DMS53 (cell line): ENCODE data around the gene KIZ.

Experiments used
- DNase-seq: peaks from one replicate; lab custom pipeline; 2025; lab: John Stamatoyannopoulos, UW

The KIZ gene

DNA sequence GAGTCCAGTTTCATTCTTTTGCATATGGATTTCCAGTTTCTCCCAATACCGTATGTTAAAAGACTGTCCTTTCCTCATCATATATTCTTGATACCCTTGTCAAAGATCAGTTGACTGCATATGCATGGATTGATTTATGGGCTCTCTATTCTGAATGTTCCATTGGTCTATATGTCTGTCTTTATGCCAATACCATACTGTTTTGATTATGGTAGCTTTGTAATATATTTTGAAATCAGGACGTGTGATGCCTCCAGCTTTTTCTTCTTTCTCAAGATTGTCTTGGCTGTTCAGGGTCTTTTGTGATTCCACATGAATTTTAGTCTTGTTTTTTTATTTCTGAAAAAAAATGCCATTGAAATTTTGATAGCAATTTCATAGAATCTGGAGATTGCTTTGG lies 51.9 kb downstream of the KIZ start:
- no peak for DNase-seq

DNA sequence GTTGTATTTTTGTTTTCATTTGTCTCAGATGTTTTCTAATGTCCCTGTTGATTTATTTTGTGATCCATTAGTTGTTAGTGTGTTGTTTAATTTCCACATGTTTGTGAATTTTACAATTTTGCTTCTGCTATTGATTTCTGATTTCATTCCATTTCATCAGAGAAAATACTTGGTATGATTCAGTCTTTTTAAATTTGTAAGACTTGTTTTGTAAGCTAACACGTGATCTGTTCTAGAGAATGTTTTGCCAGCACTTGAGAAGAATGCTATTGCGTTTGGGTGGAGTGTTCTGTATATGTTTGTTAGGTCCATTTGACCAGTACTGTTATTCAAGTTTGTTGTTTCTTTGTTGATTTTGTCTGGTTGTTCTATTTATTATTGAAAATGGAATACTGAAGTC lies 53.9 kb downstream of the KIZ start:
- DNase-seq: no peak

- DNase-seq: no peak
Measured at GRCh38 chr20:21180248-21180647, 54.4 kb downstream of the KIZ start.

GRCh38 chr20:21181028-21181427 lies 55.1 kb downstream of the KIZ start:
- DNase-seq: no peak

DNA sequence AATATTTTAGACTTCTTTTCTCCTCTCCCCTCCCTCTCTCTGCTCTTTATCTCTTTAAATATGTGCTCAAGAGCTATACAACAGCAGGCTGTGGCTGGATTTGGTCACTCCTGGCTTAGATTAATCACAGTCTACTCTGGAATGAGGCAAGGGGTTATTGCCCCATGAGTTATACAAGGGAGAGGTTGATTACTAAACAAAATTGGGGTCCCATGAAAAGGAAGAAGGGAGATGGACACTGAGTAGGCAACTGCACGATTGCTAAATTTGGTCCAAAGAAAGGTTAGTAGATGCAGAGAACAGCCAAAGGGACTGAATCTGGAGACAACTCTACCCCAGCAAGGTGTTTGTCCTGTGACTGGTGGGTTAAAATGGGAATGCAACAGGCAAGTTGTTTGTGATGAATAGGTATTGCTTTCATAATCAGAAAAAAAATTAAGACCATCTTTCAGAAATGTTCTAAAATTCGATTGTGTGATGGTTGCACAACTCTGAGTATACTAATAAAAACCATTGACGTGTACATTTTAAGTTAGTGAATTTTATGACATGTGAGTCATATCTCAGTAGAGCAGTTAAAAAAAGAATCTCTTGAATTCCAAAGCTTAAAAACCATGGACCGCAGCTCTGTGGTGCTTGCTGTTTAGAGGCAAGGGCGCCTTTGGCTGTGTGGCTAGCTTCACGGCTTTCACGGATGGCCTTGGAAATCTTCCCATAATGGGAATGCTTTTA lies 57.1 kb downstream of the KIZ start:
- no peak for DNase-seq

DNA sequence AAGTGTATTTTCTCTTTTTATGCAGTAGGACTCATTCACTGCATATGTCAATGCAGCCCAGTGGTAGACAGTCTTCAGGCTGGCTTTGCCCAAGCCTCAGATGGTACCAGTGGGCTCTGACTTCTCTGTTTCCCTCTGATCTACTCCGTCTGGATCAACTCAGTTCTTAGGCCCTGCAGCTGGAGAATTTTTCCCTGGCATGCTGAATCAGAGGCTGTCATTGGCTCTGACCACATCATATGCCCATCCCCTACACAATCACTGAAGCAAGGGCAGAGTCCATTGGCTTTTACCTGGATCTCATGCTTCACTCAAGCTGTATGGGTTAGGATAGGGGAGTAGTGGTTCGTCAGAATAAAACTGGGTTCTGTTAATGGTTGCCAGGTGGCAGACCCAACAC lies 57.8 kb downstream of the KIZ start:
- no peak for DNase-seq

DNA sequence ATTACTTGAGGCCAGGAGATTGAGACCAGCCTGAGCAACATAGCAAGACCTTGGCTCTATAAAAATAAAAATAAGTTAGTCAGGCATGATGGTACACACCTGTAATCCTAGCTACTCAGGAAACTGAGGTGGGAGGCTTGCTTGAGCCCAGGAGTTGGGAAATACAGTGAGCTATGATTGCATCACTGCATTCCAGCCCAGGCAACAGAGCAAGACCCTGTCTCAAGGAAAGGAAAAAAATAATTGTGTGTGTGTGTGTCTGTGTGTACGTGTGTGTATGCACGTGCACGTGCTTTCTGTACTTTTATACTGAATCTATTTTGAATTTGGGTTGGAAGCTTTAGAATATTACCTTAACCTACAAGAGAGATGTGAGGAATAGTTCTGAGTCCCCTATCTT lies 58.9 kb downstream of the KIZ start:
- DNase-seq: no peak

DNA sequence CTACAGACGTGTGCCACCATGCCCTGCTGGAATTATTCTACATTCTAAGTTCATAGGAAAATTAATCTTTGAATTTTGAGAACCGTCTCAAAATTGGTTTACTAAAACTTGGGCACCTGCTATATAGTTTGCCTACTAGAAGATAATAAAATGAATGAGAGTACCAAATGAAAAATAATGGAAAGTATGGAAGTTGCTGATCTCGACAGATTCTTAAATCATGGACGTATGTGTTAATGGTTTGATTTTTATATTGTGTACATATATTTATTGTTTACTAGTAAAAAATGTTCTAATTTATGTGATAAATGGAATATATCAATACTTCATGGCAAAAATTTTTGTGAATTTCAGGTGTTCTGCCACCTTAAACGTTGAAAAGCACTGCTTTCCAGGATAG lies 60.0 kb downstream of the KIZ start:
- DNase-seq: no peak

DNA sequence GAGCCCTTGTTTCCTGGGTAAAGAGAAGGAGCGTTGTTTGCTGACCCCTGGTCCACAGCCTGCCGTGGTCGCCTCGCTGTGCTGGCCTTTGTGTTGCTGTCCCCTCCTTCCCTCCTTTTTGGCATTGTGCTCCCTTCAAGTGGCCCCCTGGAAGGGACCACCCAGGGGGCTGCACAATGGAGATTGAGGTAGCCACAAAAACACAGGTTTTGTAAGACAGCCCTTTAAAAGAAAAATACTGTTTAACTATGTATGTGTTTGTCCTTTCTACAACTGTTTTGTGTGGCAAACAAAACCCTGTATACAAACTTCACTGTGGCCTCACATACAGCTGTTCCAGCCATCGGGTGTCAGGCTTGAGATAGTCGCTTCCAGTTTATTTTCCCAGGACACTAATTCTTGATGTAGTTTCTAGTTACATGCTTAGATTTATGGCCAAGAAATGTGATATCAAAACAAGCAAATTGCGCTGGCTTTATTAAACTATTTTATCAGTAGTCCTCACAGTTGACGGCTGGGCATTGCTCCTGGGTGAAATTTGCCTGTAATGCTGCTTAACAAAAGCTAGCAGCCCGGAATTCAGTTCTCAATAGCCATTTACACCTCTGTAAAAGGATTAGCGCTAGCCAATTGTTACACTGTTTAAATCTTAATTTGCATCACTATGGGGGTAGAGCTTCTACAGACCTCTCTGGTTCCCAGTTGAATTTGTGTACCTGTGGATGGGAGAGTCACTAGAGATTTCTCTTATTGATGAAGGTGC lies 64.1 kb downstream of the KIZ start:
- no peak for DNase-seq

DNA sequence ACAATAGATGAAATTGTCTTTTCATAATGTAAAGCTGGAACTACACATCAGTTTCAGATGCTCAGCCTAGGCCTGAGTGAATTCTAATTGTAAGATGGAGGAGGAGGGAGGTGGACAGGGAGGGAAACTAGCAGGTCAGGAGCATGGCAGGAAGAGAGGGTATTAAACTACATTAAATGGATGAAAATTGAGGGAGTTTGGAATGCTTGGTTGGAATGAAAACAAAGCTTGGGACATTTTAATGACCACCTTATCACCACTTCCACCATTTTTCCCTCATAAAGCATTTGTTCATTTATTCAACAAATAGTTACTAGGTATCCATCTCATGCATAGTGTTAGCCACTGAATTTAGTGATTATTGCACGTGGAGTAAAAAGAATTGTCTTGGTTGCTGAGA lies 65.0 kb downstream of the KIZ start:
- DNase-seq: no peak

- DNase-seq: no peak
Measured at GRCh38 chr20:21191839-21192238, 66.0 kb downstream of the KIZ start.

DNA sequence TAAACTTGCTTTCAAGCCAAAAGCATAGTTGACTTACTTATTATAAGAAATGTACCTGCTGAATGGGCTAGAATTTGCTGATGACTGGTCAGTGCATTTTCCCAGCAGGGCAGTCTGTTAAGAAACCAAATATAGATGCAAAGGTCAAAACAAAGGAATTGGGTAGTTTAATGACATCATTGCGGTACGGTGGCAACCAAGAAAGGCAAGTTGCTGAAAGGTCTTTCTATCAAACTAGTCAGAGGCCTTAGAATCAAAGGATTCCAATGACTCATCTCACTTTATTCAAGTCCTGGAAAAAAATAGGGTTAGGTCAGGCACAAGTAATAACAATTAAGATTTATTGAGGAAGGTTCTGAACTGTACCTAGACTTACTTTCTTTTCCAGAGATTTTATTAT lies 76.4 kb downstream of the KIZ start:
- DNase-seq: no peak

- no peak for DNase-seq
Measured at GRCh38 chr20:21203088-21203656, 77.3 kb downstream of the KIZ start.

DNA sequence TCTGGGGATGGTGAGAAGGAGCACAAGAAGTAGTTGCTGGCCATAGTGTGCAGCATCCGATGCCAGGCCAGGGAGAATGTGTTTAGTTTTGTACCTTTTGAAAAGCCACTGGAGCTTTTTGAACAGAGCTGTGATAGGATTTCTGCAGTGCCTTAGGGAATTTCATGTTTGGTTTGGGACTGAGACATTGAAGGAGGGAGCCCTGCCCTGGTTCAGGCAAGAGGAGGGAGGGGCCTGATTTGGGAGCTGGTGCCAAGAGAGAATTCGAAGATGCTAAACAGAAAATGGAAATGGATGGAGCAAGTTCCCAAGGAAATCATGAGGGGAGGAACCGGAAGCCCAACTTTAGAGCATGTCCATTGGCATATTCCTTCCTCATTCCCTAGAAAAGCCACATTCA lies 80.7 kb downstream of the KIZ start:
- no peak for DNase-seq

DNA sequence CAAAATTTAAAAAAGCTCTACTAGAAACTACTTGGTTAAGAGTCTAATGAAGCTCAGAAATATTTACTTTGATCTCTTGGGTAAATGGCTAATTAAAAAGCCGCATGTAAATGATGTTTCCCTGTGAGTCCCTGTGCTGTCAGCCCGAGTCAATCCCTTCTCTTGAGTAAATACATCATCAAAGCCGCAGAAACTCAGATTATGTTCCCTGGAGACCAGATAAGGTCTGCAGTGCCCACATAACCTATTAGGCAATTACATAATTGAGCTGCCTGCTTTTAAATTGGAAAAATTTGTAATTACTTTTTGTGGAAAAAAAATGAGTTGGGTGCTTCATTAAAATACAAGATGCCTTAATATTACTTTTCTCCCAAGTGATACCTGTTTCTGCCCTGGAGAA lies 83.1 kb downstream of the KIZ start:
- no peak for DNase-seq

GRCh38 chr20:21209668-21210067 lies 83.8 kb downstream of the KIZ start:
- no peak for DNase-seq

DNA sequence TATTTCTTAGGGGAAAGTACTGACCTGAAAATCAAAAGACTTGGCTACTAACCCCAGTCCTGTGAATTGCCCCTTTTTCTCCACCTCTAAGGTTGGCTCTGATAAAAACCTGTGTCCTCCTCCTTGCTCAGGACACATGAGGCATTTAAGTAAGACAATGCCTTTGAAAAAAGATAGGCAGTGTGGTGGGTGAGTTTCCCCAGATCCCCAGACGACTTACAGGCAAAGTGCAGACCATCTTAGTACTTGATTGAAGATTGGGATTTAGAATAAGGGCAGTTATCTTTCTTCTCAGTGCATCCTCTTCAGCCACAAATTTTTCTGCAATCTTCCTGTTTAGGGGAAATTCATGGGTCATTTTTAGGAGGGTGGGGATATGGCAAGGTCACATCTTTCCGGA lies 87.8 kb downstream of the KIZ start:
- DNase-seq: no peak

DNA sequence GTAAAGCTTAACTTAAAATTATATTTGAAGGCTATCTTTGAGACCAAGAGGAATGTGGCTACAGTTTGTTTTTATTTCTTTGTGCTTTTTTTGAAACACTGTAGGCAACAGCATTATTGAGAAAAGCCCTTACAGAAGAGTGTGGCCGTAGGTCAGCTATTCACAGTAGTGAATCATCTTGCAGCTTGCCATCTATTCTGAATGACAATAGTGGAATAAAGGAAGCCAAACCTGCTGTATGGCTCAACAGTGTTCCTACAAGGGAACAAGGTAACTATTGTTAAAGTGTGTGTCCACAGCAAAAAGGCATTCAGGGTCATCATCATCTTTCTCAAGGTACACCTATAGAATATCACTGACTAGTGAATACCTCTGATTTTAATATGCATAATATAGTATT lies 88.5 kb downstream of the KIZ start:
- no peak for DNase-seq

DNA sequence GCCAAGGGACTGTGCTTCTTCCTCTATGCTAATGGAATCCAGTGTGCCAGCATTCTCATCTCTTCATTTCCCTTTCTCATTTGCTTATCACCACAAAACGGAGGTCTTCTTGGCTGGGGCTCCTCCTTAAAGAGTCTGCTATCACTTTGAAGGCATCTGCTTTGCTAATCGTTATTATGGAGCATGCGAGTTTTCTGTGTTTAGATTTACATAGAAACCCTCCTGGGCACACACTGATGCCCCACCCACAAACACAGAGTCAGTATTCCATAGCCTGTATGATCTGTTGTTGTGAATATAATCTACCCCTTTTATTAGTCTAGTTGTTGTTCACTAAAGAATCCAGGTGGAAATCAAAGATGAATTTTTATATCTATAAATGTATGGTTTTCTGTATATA lies 93.8 kb downstream of the KIZ start:
- DNase-seq: no peak

DNA sequence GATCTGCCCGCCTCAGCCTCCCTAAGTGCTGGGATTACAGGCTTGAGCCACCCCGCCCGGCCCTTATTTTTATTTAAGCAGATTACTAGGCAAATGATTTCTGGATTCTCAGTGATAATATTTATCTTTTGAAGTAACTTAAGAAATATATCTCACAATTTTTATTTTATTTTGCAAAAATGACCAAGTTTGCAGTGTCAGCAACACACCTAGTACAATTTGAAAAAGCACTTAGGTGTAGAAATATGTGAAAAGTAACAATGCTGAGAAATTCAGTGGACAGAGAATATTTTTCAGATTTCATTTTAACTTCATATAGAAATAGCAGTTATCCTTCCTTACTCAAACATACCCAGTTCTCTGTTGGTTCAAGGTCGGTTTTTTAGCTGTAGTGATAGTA lies 98.3 kb downstream of the KIZ start:
- no peak for DNase-seq

GRCh38 chr20:21225215-21225947 lies 99.5 kb downstream of the KIZ start:
- no peak for DNase-seq

DNA sequence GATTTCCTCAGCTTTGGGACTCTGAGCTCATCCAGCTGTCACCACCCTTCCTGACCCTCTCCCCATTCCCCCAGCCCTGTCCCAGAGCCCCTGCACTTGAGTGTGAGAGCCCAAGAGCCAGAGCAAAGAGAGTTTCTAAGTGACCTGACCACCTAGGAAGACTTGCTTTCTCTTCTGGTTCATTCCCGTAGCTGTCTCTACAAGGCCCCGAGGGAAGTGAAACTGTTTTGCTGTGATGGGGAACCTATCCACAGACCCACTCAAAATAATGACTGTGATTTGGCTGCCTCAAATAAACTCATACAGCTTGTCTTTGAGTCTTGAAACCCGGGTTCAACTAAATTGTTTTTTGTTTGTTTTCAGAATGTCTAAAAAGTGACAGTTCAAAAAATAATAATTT lies 102.6 kb downstream of the KIZ start:
- DNase-seq: no peak

- no peak for DNase-seq
Measured at GRCh38 chr20:21229163-21229562, 103.3 kb downstream of the KIZ start.
